ES-I3 (cell line): ENCODE measurements around the gene SYT2.
"Not testable (repeated sequence)": the region's sequence is repeated elsewhere in the genome, so short reads cannot be mapped to it uniquely, and the experiment has no call there.

Source experiments
- H3K36me3 ChIP-seq: 2 replicates; pipeline ENCODE4 v1.6.1; 2013; ENCODE audit warnings: mild to moderate bottlenecking, low read length, control low read depth, moderate library complexity; ENCODE audit not compliant: insufficient read depth
- H3K4me1 ChIP-seq: 2 replicates; pipeline ENCODE4 v1.6.1; 2013; ENCODE audit warnings: mild to moderate bottlenecking, control low read depth, low read length; ENCODE audit not compliant: insufficient read depth
- H3K9ac ChIP-seq: 2 replicates; pipeline ENCODE4 v1.6.1; 2013; ENCODE audit warnings: low read depth, mild to moderate bottlenecking, low read length, moderate library complexity
- H3K9me3 ChIP-seq: 2 replicates; pipeline ENCODE4 v1.6.1; 2013; ENCODE audit warnings: mild to moderate bottlenecking, low read length, moderate library complexity; ENCODE audit not compliant: control insufficient read depth, insufficient read depth

SYT2 gene

GRCh38 chr1:202553078-202553477 is 157.2 kb downstream of the SYT2 start:
- not testable (repeated sequence) for H3K9ac ChIP-seq, H3K9me3 ChIP-seq, H3K4me1 ChIP-seq, H3K36me3 ChIP-seq

GRCh38 chr1:202552615-202553014 is 157.6 kb downstream of the SYT2 start:
- not testable (repeated sequence) for H3K9ac ChIP-seq, H3K4me1 ChIP-seq, H3K36me3 ChIP-seq, H3K9me3 ChIP-seq

GRCh38 chr1:202551683-202552082 is 158.6 kb downstream of the SYT2 start:
- H3K9me3 ChIP-seq: no peaks in the 10 kb centered on the region
- H3K9ac ChIP-seq: no peak overlapping the region
- H3K4me1 ChIP-seq: peaks cover 2% of the 10 kb centered on the region; the same call in 1 of the 2 replicates
- H3K36me3 ChIP-seq: no peaks in the 10 kb centered on the region

GRCh38 chr1:202550088-202550487 is 160.2 kb downstream of the SYT2 start:
- H3K9ac ChIP-seq, H3K4me1 ChIP-seq, H3K9me3 ChIP-seq, H3K36me3 ChIP-seq: not testable (repeated sequence)

- no peak overlapping the region for H3K9ac ChIP-seq
- no peaks in the 10 kb centered on the region for H3K4me1 ChIP-seq
- no peaks in the 10 kb centered on the region for H3K36me3 ChIP-seq
- no peaks in the 10 kb centered on the region for H3K9me3 ChIP-seq
These were observed 163.0 kb downstream of the SYT2 start for GRCh38 chr1:202547215-202547614.

GRCh38 chr1:202546796-202547195 is 163.5 kb downstream of the SYT2 start:
- not testable (repeated sequence) for H3K9ac ChIP-seq, H3K36me3 ChIP-seq, H3K4me1 ChIP-seq, H3K9me3 ChIP-seq

- not testable (repeated sequence) for H3K9me3 ChIP-seq
These were observed 163.9 kb downstream of the SYT2 start for GRCh38 chr1:202546377-202546776.

GRCh38 chr1:202545647-202546303 is 164.5 kb downstream of the SYT2 start:
- H3K36me3 ChIP-seq, H3K9me3 ChIP-seq, H3K9ac ChIP-seq, H3K4me1 ChIP-seq: not testable (repeated sequence)

More at GRCh38 chr1:202546377-202546776, 163.9 kb downstream of the SYT2 start:
- H3K9ac ChIP-seq, H3K36me3 ChIP-seq, H3K4me1 ChIP-seq: not testable (repeated sequence)

GRCh38 chr1:202544766-202545449 is 165.3 kb downstream of the SYT2 start:
- not testable (repeated sequence) for H3K4me1 ChIP-seq, H3K9ac ChIP-seq, H3K36me3 ChIP-seq, H3K9me3 ChIP-seq

- not testable (repeated sequence) for H3K9ac ChIP-seq, H3K36me3 ChIP-seq, H3K9me3 ChIP-seq
- H3K4me1 ChIP-seq: peaks cover 12% of the 10 kb centered on the region
These were observed 166.7 kb downstream of the SYT2 start for GRCh38 chr1:202543537-202543936.

- H3K9ac ChIP-seq, H3K36me3 ChIP-seq, H3K9me3 ChIP-seq: not testable (repeated sequence)
- peaks cover 13% of the 10 kb centered on the region for H3K4me1 ChIP-seq
These were observed 167.8 kb downstream of the SYT2 start for GRCh38 chr1:202542415-202542814.

- H3K36me3 ChIP-seq, H3K9ac ChIP-seq, H3K9me3 ChIP-seq: not testable (repeated sequence)
- H3K4me1 ChIP-seq: peaks cover 13% of the 10 kb centered on the region
These were observed 169.4 kb downstream of the SYT2 start for GRCh38 chr1:202540858-202541257.
